T-helper 2 cell (primary cell): ENCODE data around the gene PRKG1.

ENCODE experiments used
- DNase-seq, 5 experiments: peaks; one replicate each; pipeline versions ENCODE4 v3.0.0 to v3.0.0-alpha.2; 2012 to 2022

Gene PRKG1

GRCh38 chr10:51772387-51772786 is 698.1 kb downstream of the PRKG1 start:
- DNase-seq, result no peak

- no peak for DNase-seq
Observed at GRCh38 chr10:51773681-51774080, 699.4 kb downstream of the PRKG1 start.

GRCh38 chr10:51783941-51784340 is 709.7 kb downstream of the PRKG1 start:
- DNase-seq, result no peak

GRCh38 chr10:51786016-51786683 is 711.9 kb downstream of the PRKG1 start:
- DNase-seq, result no peak

GRCh38 chr10:51786684-51787035 is 712.4 kb downstream of the PRKG1 start:
- DNase-seq, result no peak

GRCh38 chr10:51788273-51788672 is 714.0 kb downstream of the PRKG1 start:
- DNase-seq, result no peak

- DNase-seq, result no peak
Observed at GRCh38 chr10:51789118-51789517, 714.8 kb downstream of the PRKG1 start.

- DNase-seq, result no peak
Observed at GRCh38 chr10:51789903-51790302, 715.6 kb downstream of the PRKG1 start.

- DNase-seq, result no peak
Observed at GRCh38 chr10:51792678-51793077, 718.4 kb downstream of the PRKG1 start.

- DNase-seq, result no peak
Observed at GRCh38 chr10:51800121-51800520, 725.8 kb downstream of the PRKG1 start.

- no peak for DNase-seq
Observed at GRCh38 chr10:51800725-51801424, 726.6 kb downstream of the PRKG1 start.

GRCh38 chr10:51802030-51802429 is 727.7 kb downstream of the PRKG1 start:
- DNase-seq, result no peak

- DNase-seq, result no peak
Observed at GRCh38 chr10:51804866-51805265, 730.6 kb downstream of the PRKG1 start.

- DNase-seq, result no peak
Observed at GRCh38 chr10:51806079-51806835, 732.0 kb downstream of the PRKG1 start.

- no peak for DNase-seq
Observed at GRCh38 chr10:51808187-51808586, 733.9 kb downstream of the PRKG1 start.

- no peak for DNase-seq
Observed at GRCh38 chr10:51815723-51816122, 741.4 kb downstream of the PRKG1 start.

- no peak for DNase-seq
Observed at GRCh38 chr10:51821045-51821444, 746.8 kb downstream of the PRKG1 start.

- DNase-seq, result no peak
Observed at GRCh38 chr10:51821745-51822144, 747.5 kb downstream of the PRKG1 start.

- peak in 1 of 5 experiments; percentile 65 for DNase-seq
Observed at GRCh38 chr10:51832652-51833383, 758.5 kb downstream of the PRKG1 start.

- no peak for DNase-seq
Observed at GRCh38 chr10:51834548-51834947, 760.3 kb downstream of the PRKG1 start.

- no peak for DNase-seq
Observed at GRCh38 chr10:51838471-51838870, 764.2 kb downstream of the PRKG1 start.

GRCh38 chr10:51843966-51844365 is 769.7 kb downstream of the PRKG1 start:
- DNase-seq, result no peak

- DNase-seq, result peak in 1 of 5 experiments; percentile 38
Observed at GRCh38 chr10:51846856-51847506, 772.7 kb downstream of the PRKG1 start.
